Activated CD8-positive, alpha-beta memory T cell treated with anti-CD3 and anti-CD28 coated beads for 1 hour (primary cell): ENCODE results near the gene ATAD3B.
"Not testable (repeated sequence)": the region's sequence is repeated elsewhere in the genome, so short reads cannot be mapped to it uniquely, and the experiment has no call there.

ENCODE experiments used
- DNase-seq, 2 donors: peaks; one replicate each; pipeline ENCODE4 v3.0.0-alpha.2; 2020; ENCODE audit warnings: low read depth in 1 of 2; ENCODE audit errors: extremely low read depth in 1 of 2

The ATAD3B gene

GRCh38 chr1:1450616-1451015 is 20.9 kb upstream of the ATAD3B start:
- DNase-seq: not testable (repeated sequence)

DNA sequence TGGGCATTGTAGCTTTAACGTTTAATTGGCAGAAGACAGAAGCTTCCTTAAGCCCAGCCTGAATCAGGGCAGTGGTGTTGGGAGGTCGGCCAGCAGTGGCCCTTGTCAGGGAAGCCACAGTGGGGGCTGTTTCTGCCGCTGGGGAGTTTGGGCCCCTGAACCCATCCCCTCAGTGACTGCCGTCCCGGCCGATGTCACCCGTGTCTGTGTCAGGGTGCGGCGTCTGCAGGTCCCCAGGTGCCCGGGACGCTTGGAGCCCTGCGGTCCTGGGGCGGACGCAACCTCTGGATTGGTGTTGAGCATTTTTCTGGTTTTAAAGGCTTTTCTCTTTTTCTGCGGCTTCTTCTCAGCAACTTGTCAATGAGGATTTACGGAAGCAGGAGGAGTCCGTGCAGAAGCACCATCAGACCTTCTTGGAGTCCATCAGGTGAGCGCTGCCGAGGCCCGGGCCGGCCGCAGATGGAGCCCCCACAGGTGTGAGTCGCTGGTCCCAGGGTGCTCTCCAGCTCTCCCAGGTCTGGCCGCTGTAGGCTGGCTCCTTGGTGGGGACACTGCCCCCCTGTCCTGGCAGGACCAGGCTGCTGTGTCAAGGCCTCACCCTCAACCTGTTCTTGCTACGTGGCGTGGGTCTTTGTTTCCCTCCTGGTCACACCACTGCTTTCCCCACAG is 19.7 kb upstream of the ATAD3B start:
- DNase-seq: no peak

DNA sequence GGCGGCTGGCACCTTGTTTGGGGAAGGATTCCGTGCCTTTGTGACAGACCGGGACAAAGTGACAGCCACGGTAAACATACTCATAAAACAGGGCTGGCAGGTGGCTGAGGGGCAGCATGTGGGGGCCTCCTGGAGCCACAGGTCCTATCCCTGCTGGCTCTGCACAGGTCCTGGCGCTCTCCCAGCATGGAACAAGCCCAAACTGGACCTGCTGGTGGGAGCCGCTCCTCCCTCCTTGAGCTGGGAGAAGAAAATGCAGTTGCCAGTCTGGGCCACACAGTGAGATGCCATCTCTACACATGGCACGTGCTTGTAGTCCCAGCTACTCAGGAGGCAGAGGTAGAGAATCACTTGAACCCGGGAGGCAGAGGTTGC is 19.2 kb upstream of the ATAD3B start:
- not testable (repeated sequence) for DNase-seq

GRCh38 chr1:1452882-1453281 is 18.7 kb upstream of the ATAD3B start:
- no peak for DNase-seq

- DNase-seq: not testable (repeated sequence)
These were observed 17.1 kb upstream of the ATAD3B start for GRCh38 chr1:1454286-1455056.

DNA sequence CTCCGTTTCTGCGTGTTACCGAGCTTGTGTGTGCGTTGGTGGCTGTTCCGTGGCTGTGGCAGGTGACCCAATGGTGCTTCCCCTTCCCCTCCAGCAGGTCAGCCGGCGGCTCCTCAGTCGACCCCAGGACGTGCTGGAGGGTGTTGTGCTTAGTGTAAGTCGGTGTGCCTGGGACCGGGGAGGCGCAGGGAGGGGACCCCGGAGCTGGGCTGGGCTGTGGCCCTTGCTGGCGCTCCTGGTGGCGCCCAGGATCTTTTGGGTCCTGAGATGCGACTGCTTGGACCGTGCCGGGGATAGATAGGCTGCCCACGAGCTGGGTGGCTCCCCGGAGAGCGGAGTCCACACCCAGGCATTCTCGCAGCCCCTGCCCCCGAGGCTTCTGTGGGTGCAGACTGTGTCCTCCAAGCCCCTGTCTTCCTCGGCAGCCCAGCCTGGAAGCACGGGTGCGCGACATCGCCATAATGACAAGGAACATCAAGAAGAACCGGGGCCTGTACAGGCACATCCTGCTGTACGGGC is 16.1 kb upstream of the ATAD3B start:
- no peak for DNase-seq

GRCh38 chr1:1455934-1456333 is 15.6 kb upstream of the ATAD3B start:
- not testable (repeated sequence) for DNase-seq

DNA sequence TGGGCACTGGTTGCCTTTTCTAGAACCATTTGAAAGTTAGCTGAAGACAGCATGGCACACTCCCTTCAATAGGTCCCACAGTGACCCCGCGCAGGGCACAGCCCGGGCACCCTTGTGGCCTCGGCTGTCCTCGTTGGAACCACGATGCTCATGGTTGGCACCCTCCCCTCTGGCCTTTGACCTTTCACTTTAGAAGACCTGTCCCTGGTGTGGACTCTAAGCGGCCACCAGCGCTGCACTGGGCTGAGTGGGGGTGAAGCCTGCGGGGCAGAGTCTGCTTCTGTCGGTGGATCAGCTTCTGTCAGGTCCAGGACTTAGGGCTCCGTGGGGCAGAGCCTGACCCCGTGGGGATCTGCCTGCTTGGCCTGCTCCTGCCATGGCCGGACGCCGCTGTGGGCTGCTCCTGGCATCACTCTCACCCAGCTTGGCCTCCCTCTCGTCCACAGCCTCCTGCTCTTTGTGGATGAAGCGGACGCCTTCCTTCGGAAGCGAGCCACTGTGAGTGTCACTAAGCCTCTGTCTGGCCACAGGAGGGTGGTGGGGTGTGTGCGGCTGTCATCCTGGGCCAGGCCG is 14.8 kb upstream of the ATAD3B start:
- not testable (repeated sequence) for DNase-seq

GRCh38 chr1:1459156-1459555 is 12.4 kb upstream of the ATAD3B start:
- DNase-seq: not testable (repeated sequence)

DNA sequence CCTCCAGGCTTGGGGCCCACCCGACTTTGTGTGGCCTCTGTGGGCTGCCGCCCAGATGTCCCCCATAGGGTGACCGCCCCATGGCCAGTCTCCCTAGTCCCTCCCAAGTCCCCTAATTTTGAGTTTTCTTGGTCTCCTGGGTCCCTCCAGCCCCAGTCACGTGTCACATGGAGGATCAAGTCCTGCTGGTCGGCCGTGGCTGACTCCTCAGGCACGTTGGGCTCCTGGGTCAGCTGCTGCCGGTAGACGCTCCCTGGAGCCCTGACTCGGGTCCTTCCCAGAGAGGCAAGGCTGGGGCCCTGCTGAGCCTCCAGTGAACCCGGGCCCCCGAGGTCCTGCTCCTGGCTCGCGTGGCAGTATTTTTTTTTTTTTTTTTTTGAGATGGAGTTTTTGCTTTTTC is 11.9 kb upstream of the ATAD3B start:
- not testable (repeated sequence) for DNase-seq

GRCh38 chr1:1460540-1461130 is 10.9 kb upstream of the ATAD3B start:
- DNase-seq: no peak

DNA sequence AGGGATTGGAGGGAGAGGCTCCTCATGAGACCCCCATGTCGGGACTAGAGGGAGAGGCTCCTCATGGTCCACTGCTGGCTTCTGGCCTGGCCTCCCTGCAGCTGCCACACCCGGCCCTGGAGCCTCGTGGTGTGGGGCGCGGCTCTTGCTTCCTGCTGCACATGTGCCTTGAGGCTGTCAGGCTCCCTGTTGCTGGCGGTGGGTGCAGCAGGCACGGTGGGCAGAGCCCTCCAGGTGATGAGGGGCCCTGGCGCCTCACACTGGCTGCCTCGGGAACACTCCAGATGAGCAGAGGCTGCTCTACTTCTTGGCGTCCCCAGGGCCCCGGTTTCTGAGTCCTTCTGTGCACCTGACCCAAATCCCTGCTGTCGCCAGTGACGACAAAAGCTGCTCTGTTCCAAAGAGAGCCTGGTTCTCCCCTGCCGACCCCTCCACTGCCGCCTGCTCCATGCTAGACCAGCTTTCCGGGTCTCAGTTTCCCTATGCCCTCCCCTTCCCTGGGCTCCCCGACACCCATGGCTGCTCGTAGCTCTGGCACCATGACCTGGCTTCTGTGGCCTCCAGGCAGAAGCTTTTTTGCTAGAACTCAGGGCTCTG is 9.7 kb upstream of the ATAD3B start:
- no peak for DNase-seq

- DNase-seq: no peak
These were observed 9.1 kb upstream of the ATAD3B start for GRCh38 chr1:1462318-1462966.

GRCh38 chr1:1463312-1463711 is 8.3 kb upstream of the ATAD3B start:
- DNase-seq: no peak

- not testable (repeated sequence) for DNase-seq
These were observed 3.2 kb upstream of the ATAD3B start for GRCh38 chr1:1468196-1468985.

DNA sequence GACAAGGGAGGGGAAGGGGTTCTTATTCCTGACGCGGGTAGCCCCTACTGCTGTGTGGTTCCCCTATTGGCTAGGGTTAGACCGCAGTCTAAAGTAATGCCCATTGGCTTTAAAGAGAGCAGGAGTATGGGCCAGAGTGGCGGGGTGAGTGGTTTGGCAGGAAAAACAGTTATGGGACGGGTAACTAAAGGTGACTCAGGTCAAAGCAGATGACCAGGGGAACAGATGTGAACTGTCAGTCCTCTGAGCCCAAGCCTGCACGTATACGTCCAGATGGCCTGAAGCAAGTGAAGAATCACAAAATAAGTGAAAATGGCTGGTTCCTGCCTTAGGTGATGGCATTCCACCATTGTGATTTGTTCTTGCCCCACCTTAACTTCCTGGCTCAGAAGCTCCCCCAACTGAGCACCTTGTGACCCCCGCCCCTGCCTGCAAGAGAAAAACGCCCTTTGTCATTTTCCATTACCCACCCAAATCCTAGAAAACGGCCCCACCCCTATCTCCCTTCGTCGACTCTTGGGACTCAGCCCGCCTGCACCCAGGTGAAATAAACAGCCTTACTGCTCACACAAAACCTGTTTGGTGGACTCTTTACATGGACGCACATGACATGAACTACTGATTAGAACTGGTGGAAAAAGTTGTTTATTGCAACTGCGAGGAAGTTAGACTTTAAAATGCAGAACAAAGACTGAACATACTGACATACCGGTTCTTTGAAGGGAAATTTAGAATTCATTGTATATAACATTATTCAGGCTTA is 758 bp upstream of the ATAD3B start:
- DNase-seq: no peak

GRCh38 chr1:1472053-1472876 is 700 bp downstream of the ATAD3B start:
- not testable (repeated sequence) for DNase-seq

DNA sequence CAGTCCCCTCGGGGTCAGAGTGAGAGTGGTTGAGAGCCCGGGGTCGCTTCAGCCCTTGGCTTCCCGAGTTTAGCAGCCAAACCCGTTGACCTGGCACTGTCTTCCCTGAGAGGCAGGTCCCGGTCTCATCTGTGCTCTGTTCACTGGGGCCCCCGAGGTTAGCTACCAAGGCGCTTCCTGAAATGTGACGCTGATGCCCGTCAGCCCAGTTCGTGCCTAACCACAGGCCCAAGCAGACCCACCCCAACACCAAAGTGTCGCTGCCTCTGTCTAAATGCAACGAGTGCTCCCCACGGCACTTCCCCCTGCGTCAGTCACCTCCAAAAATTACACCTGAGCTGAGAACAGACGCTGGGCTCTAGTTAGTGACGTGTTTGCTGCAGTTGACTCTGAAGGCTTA is 4.4 kb downstream of the ATAD3B start:
- DNase-seq: not testable (repeated sequence)
